HG02973 (cell line): ENCODE data around the gene RIT2.

Source experiments
- ATAC-seq: cut with Tn5 transposase; IDR thresholded peaks from one replicate; pipeline ENCODE4 v1.9.1; 2021; ENCODE audit warnings: moderate library complexity; ENCODE audit not compliant: unreplicated experiment

The RIT2 gene

DNA sequence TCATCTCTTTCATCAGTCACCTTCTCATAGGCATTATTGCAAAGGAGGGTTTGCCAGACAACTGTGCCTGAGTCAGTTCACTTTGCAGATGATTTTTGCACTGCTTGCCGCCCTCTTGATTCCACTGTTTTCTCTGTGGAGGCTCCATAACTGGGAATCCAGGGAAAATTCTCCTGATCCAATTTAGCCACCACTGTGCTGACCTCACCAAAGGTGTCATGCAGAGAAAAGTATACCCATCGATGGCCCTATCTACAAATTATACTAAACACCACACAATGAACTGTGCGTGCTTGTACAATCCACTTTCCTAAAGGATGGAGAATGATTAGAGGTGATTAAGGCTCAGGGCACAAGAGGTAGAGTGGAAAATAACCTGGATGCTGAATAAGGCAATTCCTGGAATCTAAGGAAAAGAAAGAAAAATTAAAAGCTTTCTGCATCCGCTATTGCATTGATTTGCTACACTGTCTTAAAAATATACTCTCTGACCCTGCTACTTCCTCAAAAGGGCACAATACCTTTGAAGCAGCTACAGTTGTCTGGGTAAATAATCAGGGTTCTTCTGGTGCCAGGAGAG, 409.4 kb downstream of the RIT2 start:
- ATAC-seq = no peak
